HG03045 (cell line): ENCODE results near the gene ZDHHC17.
"Not testable (repeated sequence)": the region's sequence is repeated elsewhere in the genome, so short reads cannot be mapped to it uniquely, and the experiment has no call there.

Experiments
- ATAC-seq: cut with Tn5 transposase; IDR thresholded peaks from one replicate; pipeline ENCODE4 v1.9.1; 2021; ENCODE audit warnings: mild to moderate bottlenecking, moderate library complexity; ENCODE audit not compliant: unreplicated experiment

ZDHHC17 gene, protein sequence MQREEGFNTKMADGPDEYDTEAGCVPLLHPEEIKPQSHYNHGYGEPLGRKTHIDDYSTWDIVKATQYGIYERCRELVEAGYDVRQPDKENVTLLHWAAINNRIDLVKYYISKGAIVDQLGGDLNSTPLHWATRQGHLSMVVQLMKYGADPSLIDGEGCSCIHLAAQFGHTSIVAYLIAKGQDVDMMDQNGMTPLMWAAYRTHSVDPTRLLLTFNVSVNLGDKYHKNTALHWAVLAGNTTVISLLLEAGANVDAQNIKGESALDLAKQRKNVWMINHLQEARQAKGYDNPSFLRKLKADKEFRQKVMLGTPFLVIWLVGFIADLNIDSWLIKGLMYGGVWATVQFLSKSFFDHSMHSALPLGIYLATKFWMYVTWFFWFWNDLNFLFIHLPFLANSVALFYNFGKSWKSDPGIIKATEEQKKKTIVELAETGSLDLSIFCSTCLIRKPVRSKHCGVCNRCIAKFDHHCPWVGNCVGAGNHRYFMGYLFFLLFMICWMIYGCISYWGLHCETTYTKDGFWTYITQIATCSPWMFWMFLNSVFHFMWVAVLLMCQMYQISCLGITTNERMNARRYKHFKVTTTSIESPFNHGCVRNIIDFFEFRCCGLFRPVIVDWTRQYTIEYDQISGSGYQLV

DNA sequence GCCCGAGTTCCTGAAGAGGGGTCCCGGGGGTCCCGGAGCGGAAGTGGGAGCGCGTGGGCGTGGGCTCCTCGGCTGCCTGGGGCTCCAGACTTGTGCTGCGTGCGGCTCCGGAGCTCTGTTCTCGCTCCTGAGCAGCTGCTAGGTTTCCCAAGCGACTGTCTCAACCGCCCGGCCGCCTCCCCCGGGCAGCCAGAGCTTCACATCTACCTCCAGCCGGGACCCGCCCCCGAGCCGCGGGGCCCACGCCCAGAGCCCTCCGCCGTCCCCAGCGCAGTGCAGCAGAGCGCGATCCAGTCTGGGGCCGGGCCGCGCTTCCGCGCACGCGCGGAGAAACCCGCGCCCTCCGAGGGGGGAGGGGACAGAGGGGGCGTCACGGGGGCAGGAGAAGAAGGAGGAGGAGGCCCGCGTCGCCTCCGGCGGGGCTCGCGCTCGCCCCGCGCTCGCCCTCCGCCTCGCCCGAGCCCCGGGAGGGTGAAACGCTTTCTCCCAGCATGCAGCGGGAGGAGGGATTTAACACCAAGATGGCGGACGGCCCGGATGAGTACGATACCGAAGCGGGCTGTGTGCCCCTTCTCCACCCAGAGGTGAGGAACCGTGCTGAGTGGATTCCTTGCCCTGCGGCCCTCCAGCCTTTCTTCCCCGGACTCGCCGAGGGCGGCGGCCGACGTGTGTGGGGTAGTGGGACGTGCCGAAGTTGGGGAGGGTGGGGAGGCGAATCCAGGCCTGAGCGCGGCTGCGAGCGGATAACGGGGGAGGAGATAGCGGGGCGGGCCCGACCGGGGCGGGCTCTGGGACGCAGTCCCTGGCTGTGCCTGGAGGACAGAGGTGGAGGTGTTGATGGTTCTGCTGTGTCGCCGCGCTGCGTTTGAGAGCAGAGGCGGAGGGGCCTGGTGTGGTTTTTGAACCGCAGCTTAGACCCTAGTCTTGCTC, at the start of gene ZDHHC17:
ZDHHC17 (plus strand) TSS at position 370 of the 930 bp plus-strand sequence; CDS start at position 492, 122 bp downstream.
- peak; percentile 96 for ATAC-seq

- no peak for ATAC-seq
Measured at GRCh38 chr12:76714415-76714814, 49.5 kb upstream of the ZDHHC17 start.

DNA sequence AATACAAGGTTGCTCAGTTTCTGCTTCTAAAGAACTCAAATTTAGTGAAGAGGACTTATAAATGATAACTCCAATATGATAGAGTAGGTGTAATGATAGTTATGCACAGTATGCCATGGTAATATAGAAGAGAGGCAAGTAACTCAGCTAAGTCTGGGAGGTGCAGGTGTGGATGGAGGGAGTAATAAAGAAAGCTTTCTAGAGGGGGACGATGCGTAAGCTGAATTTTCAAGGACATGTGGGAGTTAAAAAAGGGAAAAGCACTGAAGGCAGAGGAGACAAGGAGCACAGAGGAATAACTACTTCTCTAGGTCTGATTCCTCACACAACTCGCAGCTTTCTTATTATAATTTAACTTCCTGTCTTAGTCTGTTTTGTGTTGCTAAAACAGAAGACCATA, 49.1 kb upstream of the ZDHHC17 start:
- ATAC-seq, result no peak

DNA sequence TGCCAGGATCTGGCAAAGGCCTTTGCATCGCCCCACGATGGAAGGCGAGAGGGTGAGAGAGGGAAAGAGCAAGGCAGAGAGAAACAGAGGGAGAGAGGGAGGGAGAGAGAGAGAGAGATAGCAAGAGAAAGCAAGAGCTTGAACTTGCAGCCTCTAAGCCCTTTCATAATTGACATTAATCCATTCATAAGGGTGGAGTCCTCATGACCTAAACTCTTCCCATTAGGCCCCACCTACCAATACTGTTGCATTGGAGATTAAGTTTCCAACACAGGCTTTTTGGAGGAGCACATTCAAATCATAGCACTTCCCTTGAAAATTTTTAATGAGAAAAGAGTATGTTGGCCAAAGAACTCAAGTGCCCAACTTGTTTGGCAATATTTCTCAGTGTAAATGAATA, 48.6 kb upstream of the ZDHHC17 start:
- ATAC-seq, result no peak

DNA sequence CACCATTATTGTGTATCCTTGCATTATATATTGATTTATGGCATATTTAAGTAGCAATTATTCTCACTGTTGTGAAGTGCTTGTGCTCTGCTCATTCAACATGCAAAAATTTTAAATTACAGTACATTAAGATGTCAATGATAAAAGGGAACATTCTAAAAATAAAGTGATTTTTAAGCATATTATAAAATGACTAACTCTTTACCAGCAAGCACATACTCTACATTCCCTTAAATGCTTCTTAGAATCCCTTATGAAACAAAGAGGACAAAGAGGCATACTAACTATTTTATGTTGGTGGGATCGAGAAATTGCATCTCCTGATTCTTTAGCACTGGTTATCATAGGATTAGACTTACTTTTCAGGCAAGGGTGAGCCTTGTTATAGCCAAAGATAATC, 46.6 kb upstream of the ZDHHC17 start:
- no peak for ATAC-seq

DNA sequence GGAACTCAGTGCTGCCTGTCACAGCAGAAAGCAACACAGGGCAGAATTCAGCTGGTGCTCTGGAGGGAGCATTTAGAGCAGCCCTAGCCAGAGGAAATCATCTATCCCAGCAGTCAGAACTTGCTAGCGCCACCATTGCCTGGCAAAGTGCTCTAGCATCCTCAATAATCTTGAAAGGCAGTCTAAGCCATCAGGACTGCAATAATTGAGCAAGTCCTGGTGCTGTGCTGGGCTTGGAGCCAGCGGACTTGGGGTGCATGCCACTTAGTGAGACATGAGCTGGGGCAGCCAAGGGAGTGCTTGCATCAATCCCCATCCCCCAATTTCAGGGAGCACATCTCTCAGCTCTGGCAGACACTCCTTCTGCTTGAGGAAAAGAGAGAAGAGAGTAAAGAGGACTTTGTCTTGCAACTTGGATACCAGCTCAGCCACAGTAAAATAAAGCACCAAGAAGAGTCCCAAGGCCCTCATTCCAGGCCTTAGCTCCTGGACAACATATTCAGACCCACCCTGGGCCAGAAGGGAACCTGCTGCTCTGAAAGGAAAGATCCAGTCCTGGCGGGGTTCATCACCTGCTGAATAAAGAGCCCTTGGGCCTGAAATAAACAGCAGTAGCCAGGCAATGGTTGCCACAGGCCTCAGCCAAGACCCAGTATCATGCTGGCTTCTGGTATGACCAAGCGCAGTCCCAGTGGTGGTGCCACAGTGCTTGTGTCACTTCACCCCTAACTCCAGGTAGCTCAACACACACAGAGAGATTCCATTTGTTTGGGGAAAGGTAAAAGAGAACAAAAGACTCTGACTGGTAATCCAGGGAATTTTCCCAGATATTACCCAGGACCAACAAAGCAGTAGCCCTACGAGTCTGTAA, 44.5 kb upstream of the ZDHHC17 start:
- ATAC-seq, result no peak

DNA sequence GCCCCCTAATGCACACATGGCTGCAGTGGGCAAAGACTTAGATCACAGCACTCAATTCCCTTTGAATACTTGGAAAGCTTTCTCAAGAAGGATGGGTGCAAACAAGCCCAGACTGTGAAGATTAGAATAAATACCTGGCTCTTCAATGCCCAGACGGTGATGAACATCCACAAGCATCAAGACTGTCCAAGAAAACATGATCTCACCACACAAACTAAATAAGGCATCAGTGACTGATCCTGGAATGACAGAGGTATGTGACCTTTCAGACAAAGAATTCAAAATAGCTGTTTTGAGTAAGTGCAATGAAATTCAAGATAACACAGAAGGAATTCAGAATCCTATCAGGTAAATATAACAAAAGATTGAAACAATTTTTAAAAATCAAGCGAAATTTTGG, 43.8 kb upstream of the ZDHHC17 start:
- ATAC-seq, result no peak

DNA sequence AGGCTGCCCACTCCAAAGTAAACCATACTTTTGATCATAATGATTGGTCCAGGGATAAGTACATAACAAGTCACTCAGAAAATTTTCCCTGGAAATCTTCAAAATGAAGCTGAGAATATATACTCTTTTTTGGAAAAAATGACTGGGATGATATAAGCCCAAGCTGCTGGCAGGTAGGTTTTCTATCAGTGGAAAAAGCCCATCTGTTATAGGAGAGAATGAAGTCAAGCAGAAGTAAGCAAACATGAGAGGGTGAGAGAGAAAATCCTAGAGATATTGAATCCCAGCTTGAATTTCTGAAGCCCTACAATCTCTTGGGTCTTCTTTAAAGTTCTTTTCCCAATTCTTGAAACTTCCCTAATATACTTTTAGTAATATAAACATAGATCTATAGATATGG, 37.3 kb upstream of the ZDHHC17 start:
- ATAC-seq, result no peak

DNA sequence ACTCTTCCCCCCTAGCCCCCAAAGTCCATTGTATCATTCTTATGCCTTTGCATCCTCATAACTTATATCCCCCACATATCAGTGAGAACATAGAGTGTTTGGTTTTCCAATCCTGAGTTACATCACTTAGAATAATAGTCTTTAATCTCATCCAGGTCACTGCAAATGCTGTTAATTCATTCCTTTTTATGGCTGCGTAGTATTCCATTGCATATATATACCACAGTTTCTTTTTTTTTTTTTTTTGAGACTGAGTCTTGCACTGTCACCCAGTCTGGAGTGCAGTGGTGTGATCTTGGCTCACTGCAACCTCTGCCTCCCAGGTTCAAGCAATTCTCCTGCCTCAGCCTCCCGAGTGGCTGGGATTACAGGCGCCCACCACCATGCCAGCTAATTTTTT, 31.7 kb upstream of the ZDHHC17 start:
- not testable (repeated sequence) for ATAC-seq

- ATAC-seq, result not testable (repeated sequence)
Measured at GRCh38 chr12:76737689-76738088, 26.2 kb upstream of the ZDHHC17 start.

DNA sequence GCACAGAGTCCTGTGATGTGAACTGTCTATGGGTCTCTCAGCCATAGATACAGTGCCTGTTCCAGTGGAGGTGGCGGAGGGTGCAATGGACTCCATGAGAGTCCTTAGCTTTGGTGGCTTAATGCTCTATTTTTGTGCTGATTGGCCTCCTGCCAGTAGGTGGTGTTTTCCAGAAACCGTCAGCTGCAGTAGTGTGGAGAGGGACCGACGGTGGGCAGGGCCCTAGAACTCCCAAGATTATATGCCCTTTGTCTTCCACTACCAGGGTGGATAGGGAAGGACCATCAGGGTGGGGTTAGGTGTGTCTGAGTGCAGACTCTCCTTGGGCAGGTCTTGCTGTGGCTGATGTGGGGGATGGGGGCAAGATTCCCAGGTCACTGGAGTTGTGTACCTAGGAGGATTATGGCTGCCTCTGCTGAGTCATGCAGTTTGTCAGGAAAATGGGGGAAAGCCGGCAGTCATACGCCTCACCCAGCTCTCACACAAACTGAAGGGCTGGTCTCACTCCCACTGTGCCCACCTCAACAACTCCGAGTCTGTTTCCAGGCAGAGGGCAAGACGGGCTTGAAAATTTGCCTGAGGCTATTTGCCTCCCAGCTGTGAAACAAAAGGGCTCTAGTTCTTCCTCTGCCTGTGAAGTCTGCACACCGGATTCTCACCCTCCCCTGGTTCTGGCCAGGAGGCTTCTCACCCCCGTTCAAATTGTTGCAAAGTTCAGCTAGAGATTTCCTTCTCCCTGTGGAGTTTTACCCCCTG, 24.9 kb upstream of the ZDHHC17 start:
- ATAC-seq, result no peak

DNA sequence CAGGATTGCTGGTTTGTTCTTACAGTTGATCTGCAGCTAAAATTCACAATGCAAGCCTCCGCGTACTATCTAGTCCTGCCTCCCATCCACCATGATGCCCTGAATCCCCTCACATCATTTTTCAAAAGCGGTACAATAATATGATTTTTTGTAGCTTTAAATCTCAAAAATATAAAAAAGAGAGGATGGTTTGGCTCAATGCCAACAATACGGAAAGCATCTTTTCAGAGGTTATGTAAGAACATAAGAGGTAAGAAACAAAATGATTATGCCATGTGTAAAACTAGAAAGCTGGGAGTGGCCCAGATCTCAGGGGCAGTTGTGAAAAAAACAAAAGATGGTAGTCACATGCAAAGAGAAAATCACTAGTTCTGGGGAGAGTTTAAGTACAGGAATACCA, 24.0 kb upstream of the ZDHHC17 start:
- ATAC-seq, result no peak

DNA sequence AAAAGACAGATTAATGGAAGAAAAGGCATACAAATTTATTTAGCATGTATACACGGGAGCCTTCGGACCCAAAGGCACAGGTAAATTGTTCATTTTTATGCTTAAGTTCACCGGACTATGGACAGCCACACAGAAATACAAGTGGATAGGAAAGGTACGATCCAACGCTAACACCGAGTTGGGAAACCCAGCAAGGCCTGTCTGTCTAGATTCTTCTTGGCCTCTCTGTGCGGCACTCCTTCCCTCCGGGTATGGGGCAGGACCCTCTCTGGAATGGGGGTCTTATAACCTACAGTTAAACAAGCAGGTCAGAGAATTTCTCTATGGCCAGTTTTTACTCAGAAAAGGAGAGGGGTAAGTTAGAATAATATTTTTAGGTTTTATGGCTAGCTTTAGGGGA, 23.4 kb upstream of the ZDHHC17 start:
- no peak for ATAC-seq

- no peak for ATAC-seq
Measured at GRCh38 chr12:76745343-76745742, 18.6 kb upstream of the ZDHHC17 start.

GRCh38 chr12:76746516-76746915, 17.4 kb upstream of the ZDHHC17 start:
- ATAC-seq, result no peak

DNA sequence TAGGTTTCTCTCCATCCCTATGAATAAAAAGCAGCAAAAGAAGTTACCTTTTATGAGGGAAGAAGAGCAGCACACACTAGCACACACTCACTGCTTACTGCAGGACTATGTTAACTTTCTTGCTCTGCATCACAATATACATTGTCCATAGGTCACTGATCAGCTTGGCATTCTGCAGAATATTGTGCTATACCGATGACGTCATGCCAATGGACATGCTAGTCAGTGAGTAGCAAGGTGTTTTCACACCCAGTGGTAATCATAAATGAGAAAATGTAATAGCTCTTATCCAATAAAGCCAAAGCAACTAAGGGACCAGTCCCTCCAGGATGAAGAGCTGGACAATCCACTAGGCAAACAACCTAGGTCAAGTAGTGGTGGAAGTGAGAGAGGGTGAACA, 16.7 kb upstream of the ZDHHC17 start:
- no peak for ATAC-seq

DNA sequence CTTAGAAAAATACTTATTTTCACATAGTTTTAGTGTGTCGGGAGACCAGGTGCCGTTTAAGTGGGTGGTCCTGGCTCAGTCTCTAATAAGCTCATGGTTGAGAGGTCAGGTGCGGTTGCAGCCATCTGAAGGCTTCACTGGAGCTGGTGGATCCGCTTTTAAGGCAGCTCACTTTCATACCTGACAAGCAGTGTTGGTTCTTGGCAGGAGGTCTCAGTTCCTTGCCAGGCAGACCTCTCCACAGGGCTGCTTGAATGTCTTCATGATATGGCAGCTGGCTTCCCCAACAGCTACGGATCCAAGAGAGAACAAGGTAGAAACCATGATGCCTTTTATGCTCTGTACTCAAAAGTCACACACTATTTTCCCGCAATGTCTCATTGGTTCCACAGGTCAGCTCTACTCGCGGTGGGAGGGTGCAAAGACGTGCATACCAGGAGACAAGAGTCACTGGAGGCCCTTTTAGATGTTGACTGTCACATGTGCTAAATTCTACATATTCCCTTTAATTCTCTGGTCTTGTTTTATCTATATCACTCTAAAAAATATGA, 8.0 kb upstream of the ZDHHC17 start:
- no peak for ATAC-seq

DNA sequence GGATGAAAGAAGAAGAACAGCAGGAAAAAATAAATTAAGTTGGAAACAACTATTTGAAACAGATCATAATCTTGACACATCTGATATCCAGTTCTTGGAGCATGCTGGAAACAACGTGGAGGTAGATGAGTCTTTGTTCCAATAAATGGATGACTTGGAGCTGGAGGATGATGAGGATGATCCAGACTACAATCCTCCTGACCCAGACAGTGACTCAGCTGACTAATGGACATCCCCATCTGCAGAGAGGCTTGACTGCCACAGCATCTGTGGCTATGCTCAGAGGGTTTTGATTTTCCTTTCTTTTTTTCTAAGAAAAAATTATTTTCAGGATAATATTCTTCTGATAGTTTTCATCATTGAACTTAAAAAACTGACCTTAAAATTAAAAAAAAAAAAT, 6.2 kb upstream of the ZDHHC17 start:
- ATAC-seq, result no peak

DNA sequence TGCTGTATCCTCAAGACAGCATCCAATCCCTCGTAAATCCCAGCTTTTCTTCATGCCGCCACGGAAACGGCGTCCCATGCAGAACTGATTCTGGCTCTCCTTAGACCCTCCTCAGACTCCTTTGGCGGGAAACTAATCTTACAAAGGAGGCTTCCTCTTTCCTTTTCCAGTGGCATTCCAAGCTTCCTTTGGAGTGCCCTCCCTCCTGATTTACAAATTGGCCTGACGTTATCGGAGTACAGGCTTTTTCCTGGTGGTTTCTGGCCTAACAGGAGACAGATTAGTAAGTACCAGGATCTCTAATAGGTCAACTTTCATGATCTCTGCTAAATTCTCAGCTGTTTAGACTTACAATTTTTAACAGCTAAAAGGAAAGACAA, 1.3 kb upstream of the ZDHHC17 start:
- ATAC-seq, result no peak

- ATAC-seq, result no peak
Measured at GRCh38 chr12:76764856-76765255, 941 bp downstream of the ZDHHC17 start.
